Activated CD8-positive, alpha-beta memory T cell treated with anti-CD3 and anti-CD28 coated beads, Interleukin-2, amount 10 ng/mL, durations not matched to agents 7 days and 5 days (primary cell): ENCODE measurements around the gene ARID1B. TPM values are rescaled to one million over a fixed set of nuclear protein-coding genes. Genes with fewer than 3 reads are reported as not detected.

Experiments used
- ATAC-seq: fragments of 150-1000 bp; cut with Tn5 transposase; one replicate; pipeline ENCODE4 v1.10.0; 2021; ENCODE audit warnings: moderate library complexity
- CTCF ChIA-PET: fragments of 350-600 bp; sonication (Branson Sonifier 250); formaldehyde crosslinking; loops from one replicate; lab custom pipeline; 2021; ENCODE audit warnings: antibody characterized with exemption; lab: Charles Lee
- DNase-seq: peaks from one replicate; pipeline ENCODE4 v3.0.0-alpha.2; 2020
- H3K27ac Mint-ChIP-seq: one replicate; pipeline ENCODE4 v1.8.0; 2021; ENCODE audit warnings: mild to moderate bottlenecking, mixed read lengths
- H3K27me3 Mint-ChIP-seq: one replicate; pipeline ENCODE4 v1.8.0; 2021; ENCODE audit warnings: mixed read lengths
- H3K36me3 Mint-ChIP-seq: one replicate; pipeline ENCODE4 v1.8.0; 2021; ENCODE audit warnings: mild to moderate bottlenecking, mixed read lengths
- H3K4me1 Mint-ChIP-seq: one replicate; pipeline ENCODE4 v1.8.0; 2021; ENCODE audit warnings: mixed read lengths
- H3K4me3 Mint-ChIP-seq: one replicate; pipeline ENCODE4 v1.8.0; 2021; ENCODE audit warnings: mild to moderate bottlenecking, moderate library complexity, mixed read lengths
- H3K9me3 Mint-ChIP-seq: one replicate; pipeline ENCODE4 v1.8.0; 2022; ENCODE audit warnings: low read depth, mixed read lengths
- total RNA-seq, 2 experiments: library from RNA; stranded (reverse); gene quantifications; one replicate each; pipeline ENCODE4 v1.2.3, GENCODE V29; 2021

Gene ARID1B
- total RNA-seq, 2 experiments from 2014 or later = 59.5 to 81.5 TPM

DNA sequence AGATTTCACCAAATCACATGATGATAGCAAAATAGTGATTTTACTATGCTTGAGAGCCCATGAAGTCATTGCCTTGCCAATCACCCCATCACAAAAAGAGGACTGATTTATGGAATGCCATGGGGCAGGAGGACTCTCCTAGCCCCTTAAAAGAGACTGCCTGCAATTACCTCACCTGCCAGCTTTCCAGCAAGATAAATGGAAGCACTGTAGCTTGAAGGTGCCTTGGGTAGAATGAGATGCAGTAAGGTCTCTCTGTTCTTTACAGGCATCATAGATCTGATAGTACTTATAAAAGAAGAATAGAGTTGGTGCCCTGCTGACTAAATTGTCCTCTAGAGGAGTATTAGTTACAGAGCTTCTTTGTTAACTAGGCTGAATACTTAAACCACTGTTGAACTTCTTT is 303.8 kb downstream of the ARID1B start:
- peaks cover 14% of the 10 kb centered on the region for H3K36me3 Mint-ChIP-seq
- H3K27me3 Mint-ChIP-seq = no peaks in the 10 kb centered on the region
- H3K4me1 Mint-ChIP-seq = peaks cover 14% of the 10 kb centered on the region
- no peaks in the 10 kb centered on the region for H3K9me3 Mint-ChIP-seq
- no peak overlapping the region for H3K27ac Mint-ChIP-seq
- ATAC-seq (no peak), DNase-seq (no peak)
- H3K4me3 Mint-ChIP-seq = no peak overlapping the region
- CTCF ChIA-PET = no interaction called here

DNA sequence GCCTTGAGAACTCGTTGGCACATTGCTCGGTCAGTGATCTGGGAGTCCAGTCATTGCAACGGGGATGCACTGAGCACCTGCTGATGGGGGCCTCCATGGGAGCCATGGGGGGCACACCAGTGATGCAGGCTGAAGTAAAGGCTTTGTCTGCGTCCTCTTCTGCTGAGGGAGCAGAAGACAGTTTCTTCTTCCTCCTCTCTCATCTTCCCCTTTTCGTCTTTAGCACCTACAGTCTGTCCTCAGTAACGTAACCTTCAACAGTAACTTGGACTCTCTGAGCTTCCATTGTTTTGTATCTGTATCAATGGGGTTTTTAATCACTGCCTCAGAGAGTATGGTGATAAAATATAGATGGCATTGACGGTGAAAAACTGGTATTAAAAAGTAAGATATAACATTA is 306.2 kb downstream of the ARID1B start:
- Mint-ChIP-seq H3K9me3 (no peaks in the 10 kb centered on the region), H3K36me3 (peaks cover 10% of the 10 kb centered on the region), H3K27ac (no peak overlapping the region), H3K4me3 (no peak overlapping the region), H3K4me1 (peaks cover 12% of the 10 kb centered on the region), H3K27me3 (no peaks in the 10 kb centered on the region)
- no peak for DNase-seq
- ATAC-seq = no peak
- CTCF ChIA-PET = interaction anchor here (0.7 kb wide), 1 partner anchor 124 kb away, joined by 3 read pairs; no protein-coding TSS in a partner anchor

DNA sequence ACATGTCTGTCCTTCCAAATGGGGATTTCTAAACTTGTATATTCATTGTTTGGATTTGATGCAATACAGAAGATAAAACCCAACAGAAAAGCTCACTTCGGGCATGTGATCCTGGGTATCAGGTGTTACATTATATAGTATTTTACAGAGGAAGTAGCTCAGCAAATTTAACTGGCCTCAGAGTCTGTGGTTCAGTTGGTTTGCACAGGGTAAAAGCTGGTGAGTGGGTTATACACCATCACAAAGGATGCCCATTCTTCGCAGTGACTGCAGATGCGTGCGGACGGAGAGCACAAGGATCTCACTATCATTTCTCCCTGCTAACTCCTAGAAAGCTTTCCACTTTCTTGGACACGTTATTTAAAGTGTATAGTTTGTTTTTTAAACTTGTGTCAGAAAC is 309.5 kb downstream of the ARID1B start:
- H3K36me3 Mint-ChIP-seq = peaks cover 11% of the 10 kb centered on the region
- no peaks in the 10 kb centered on the region for H3K9me3 Mint-ChIP-seq
- ATAC-seq (no peak), DNase-seq (no peak)
- H3K4me3 Mint-ChIP-seq = no peak overlapping the region
- peaks cover 14% of the 10 kb centered on the region for H3K4me1 Mint-ChIP-seq
- CTCF ChIA-PET = interaction anchor here (1.0 kb wide), 1 partner anchor 52 kb away, joined by 3 read pairs; no protein-coding TSS in a partner anchor
- no peaks in the 10 kb centered on the region for H3K27me3 Mint-ChIP-seq
- H3K27ac Mint-ChIP-seq = no peak overlapping the region

DNA sequence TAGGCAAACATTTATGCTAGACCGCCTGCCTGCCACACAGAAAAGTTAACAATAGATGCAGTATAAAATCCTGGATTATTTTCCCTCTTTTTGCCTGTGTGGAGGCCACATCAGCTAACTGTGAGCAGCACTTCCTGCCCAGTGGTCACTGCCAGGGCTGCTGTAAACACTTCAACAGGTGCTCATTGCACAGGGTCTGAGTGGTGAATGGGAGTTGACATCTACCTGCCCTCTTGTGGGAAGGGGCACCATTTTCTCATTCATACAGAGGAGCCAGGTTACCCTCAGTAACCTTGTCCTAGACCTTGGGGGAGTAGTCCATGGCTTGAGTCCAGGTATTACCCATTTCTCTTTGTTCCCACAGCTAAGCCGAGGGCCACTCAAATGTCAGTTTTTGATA is 310.8 kb downstream of the ARID1B start:
- H3K4me1 Mint-ChIP-seq = peaks cover 14% of the 10 kb centered on the region
- peaks cover 11% of the 10 kb centered on the region for H3K36me3 Mint-ChIP-seq
- ATAC-seq (no peak), DNase-seq (no peak)
- H3K4me3 Mint-ChIP-seq = no peak overlapping the region
- CTCF ChIA-PET = interaction anchor here (0.8 kb wide), 1 partner anchor 41 kb away, joined by 3 read pairs; no protein-coding TSS in a partner anchor
- H3K9me3 Mint-ChIP-seq = no peaks in the 10 kb centered on the region
- H3K27me3 Mint-ChIP-seq = no peaks in the 10 kb centered on the region
- H3K27ac Mint-ChIP-seq = no peak overlapping the region

DNA sequence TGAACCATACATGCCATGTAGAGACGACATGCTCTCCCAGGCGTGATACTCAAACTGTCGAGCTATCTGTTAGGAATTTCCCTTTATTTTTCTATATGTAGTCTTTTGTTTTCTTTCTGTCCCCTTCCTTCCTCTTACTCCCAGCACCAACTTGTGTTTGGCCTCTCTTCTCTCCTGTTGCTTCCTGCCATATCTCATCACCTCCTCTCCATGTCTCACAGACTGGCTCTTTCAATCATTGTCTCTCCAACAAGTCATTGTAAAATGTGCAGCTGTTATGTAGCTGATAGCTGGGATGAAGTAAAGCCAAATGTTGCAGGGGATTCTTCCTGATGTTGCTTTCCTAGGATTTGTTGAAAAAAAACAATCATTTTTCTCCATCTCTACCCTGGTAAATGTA is 311.7 kb downstream of the ARID1B start:
- Mint-ChIP-seq H3K9me3 (no peaks in the 10 kb centered on the region), H3K36me3 (peaks cover 15% of the 10 kb centered on the region), H3K4me1 (peaks cover 17% of the 10 kb centered on the region), H3K4me3 (no peak overlapping the region), H3K27ac (no peak overlapping the region), H3K27me3 (no peaks in the 10 kb centered on the region)
- DNase-seq (no peak), ATAC-seq (no peak)
- CTCF ChIA-PET = no interaction called here

DNA sequence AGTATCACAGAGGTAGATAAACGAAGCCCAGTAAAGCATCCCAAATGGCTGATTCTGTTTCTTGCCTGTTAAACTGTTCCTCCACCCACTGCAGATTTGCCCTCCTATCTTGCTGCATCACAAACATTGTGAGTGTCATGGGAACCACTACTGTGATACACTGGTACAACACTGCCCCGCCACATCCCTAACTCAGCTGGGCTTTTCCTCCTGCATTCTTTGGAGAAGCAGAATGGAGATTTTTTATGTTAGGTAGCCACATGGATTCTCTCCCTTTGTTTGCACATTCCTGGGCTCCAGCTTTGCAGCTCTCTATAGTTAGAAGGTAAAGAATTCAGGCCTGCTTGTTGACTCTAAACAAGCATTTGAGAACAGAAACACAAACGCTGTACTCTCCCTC is 312.1 kb downstream of the ARID1B start:
- CTCF ChIA-PET = interaction anchor here (0.6 to 1.2 kb wide), 2 partner anchors 25 to 295 kb away, joined by 3 read pairs; no protein-coding TSS in a partner anchor
- Mint-ChIP-seq H3K4me3 (no peak overlapping the region), H3K27me3 (no peaks in the 10 kb centered on the region), H3K27ac (no peak overlapping the region), H3K36me3 (peaks cover 14% of the 10 kb centered on the region), H3K9me3 (no peaks in the 10 kb centered on the region), H3K4me1 (peaks cover 21% of the 10 kb centered on the region)
- ATAC-seq (no peak), DNase-seq (no peak)

DNA sequence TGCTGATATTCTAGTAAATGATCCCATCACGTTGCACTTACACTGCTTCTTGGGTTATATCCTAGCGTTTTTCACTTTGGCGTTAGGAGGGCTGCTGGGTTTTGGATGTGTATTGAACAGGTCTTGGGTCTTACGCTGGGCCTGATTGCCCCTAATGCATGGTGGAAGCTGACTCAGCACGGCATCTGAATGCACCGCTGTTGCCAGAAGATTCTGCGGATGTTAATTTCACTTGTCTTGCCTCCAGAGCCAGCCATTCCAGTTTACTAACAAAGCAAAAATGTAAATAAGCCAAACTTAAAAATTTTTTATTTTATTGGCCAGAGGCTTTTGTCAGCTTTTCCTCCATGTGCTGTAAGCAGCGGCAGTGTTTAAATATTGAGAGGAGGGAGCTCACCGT is 312.7 kb downstream of the ARID1B start:
- H3K36me3 Mint-ChIP-seq = peaks cover 11% of the 10 kb centered on the region
- no peak overlapping the region for H3K27ac Mint-ChIP-seq

DNA sequence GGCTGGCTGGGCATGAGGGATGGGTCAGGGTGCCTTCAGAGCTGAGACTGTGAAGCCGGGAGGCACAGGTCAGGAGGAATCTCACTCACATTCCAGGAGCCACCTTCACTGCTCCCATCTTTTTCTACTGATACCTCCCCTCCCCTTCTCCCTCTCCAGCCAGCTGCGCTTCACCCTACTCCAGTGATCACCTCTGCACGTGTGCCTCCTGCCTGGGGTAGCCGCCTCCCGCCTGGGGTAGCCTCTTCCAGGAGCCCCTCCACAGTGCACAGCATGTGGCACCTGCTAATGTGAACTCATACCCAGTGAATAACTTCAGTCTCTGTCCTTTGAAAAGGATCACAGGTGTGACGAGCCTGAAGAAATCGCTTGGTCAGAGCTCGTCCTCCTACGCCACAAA is 313.6 kb downstream of the ARID1B start:
- Mint-ChIP-seq H3K27me3 (no peaks in the 10 kb centered on the region), H3K4me3 (no peak overlapping the region), H3K36me3 (peaks cover 5% of the 10 kb centered on the region), H3K4me1 (peaks cover 21% of the 10 kb centered on the region), H3K9me3 (no peaks in the 10 kb centered on the region), H3K27ac (no peak overlapping the region)
- no peak for DNase-seq
- CTCF ChIA-PET = interaction anchor here (1.2 kb wide), 1 partner anchor 26 kb away, joined by 3 read pairs; no protein-coding TSS in a partner anchor
- no peak for ATAC-seq

More for the DNA sequence above, 312.7 kb downstream of the ARID1B start:
- Mint-ChIP-seq H3K27me3 (no peaks in the 10 kb centered on the region), H3K9me3 (no peaks in the 10 kb centered on the region), H3K4me1 (peaks cover 21% of the 10 kb centered on the region), H3K4me3 (no peak overlapping the region)
- DNase-seq (no peak), ATAC-seq (no peak)
- CTCF ChIA-PET = interaction anchor here (0.6 to 1.2 kb wide), 2 partner anchors 25 to 295 kb away, joined by 3 read pairs; no protein-coding TSS in a partner anchor

DNA sequence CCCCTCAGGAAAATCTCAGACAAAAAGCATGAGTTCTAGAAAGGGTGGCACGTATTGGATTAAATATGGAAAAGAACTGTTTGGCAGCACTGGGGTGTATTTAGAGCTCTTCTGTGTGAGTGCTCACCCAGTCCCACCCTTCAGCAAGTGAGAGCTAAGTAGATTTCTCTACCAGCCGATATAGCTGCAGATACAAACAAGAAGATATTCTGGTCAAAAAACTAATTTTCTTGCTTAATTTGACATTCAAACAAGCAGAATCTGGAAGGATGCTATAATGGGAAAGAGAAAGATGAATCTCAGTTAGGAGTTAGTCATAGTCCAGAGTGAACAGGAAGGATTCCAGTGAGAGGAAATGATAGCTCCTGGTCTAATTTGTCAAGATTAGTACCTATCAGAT is 314.1 kb downstream of the ARID1B start:
- no peaks in the 10 kb centered on the region for H3K27me3 Mint-ChIP-seq
- H3K4me1 Mint-ChIP-seq = peaks cover 21% of the 10 kb centered on the region
- no peaks in the 10 kb centered on the region for H3K9me3 Mint-ChIP-seq
- H3K4me3 Mint-ChIP-seq = no peak overlapping the region
- CTCF ChIA-PET = no interaction called here
- no peak for ATAC-seq
- DNase-seq = no peak
- H3K27ac Mint-ChIP-seq = no peak overlapping the region
- H3K36me3 Mint-ChIP-seq = peaks cover 5% of the 10 kb centered on the region

DNA sequence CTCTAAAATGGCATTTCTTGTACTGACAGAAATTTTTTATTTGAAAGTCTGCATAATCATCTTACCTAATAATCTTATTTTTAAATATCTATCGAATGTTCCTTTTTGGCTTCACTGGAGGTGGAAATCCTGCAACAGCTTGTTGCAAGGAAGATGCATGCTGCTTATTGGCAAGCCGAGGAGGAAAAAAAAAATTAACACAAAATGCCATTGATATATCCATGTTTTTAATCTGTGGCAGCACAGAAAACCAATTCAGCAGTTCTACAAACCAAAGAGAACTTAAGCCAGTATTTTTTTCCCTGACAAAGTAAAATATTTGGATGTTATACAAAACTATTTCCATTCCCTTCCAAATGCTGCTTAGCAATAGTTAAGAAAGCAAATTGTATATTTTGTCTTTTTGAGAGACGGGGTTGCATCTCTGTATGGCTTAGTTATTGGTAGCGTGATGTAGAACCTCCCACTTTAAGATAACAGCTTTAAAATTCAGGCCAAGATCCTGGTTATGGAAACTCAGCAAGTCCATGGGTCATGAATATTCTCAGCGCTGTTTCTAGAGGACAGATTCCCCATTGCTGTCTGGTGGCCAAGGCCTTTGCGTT is 314.8 kb downstream of the ARID1B start:
- Mint-ChIP-seq H3K27me3 (no peaks in the 10 kb centered on the region), H3K4me3 (no peak overlapping the region), H3K9me3 (no peaks in the 10 kb centered on the region), H3K27ac (no peak overlapping the region), H3K4me1 (peaks cover 16% of the 10 kb centered on the region), H3K36me3 (peaks cover 5% of the 10 kb centered on the region)
- CTCF ChIA-PET = no interaction called here
- DNase-seq (no peak), ATAC-seq (no peak)

DNA sequence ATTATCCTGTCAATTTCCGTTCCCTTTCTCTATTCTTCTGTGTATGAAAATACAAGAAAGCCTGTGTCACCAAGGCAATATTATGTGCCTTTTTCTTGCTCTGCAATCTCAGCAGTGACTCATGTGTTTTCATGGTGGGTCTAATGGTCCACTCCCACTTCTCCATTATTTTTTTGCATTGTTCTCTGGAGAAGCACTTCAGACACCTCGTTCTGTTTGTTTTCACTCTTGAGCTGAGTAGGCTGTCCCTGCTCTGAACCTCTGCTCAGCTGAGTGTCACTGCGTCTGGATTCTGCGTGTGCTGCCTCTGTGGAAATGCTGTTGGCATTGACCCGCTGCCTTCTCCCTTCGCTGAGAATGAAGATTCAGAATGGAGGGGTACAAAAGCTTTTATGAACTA is 315.6 kb downstream of the ARID1B start:
- no peaks in the 10 kb centered on the region for H3K27me3 Mint-ChIP-seq
- H3K36me3 Mint-ChIP-seq = peaks cover 5% of the 10 kb centered on the region
- ATAC-seq (no peak), DNase-seq (no peak)
- H3K27ac Mint-ChIP-seq = no peak overlapping the region
- CTCF ChIA-PET = no interaction called here
- no peaks in the 10 kb centered on the region for H3K9me3 Mint-ChIP-seq
- no peak overlapping the region for H3K4me3 Mint-ChIP-seq
- peaks cover 12% of the 10 kb centered on the region for H3K4me1 Mint-ChIP-seq

DNA sequence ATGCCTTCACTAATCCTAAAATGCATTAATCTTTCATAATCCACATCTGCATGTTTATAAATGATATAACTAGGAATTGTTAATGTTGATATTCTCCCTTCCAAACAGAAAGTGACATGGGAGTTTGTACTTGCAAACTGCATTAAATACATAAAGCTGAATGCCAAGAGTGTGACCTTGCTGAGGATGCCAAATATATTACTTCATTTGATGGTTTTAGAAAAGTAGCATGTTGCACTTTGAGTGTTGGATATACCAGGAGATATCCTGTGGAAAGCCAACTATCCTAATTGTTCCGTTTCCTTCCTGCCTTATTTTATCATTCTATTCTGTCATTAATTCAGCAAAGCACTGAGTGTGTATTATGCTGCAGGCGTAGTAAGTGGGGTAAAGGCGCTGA is 316.4 kb downstream of the ARID1B start:
- Mint-ChIP-seq H3K27me3 (no peaks in the 10 kb centered on the region), H3K9me3 (no peaks in the 10 kb centered on the region), H3K4me1 (peaks cover 10% of the 10 kb centered on the region), H3K36me3 (peaks cover 5% of the 10 kb centered on the region), H3K4me3 (no peak overlapping the region), H3K27ac (no peak overlapping the region)
- no peak for DNase-seq
- CTCF ChIA-PET = no interaction called here
- ATAC-seq = no peak

DNA sequence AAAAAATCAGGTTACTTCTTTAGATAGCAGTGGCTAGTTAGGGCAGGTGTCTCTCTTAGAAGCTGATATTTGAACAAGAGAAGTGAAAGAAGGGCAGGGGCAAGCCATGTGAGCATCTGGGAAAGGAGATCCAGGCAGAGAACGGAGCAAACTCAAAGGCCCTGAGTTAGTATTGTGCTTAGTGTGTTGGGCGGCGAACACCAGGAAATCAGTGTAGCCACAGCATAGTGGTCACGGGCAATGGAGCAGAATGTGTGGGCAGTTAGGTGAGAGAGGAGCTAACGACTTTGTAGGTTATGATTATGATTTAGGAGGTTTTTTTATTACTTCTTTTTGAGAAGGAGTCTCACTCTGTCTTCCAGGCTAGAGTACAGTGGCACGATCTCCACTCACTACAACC is 316.9 kb downstream of the ARID1B start:
- no peak for ATAC-seq
- Mint-ChIP-seq H3K36me3 (peaks cover 3% of the 10 kb centered on the region), H3K4me1 (peaks cover 10% of the 10 kb centered on the region), H3K27ac (no peak overlapping the region), H3K4me3 (no peak overlapping the region), H3K9me3 (no peaks in the 10 kb centered on the region), H3K27me3 (no peaks in the 10 kb centered on the region)
- CTCF ChIA-PET = no interaction called here
- DNase-seq = no peak

DNA sequence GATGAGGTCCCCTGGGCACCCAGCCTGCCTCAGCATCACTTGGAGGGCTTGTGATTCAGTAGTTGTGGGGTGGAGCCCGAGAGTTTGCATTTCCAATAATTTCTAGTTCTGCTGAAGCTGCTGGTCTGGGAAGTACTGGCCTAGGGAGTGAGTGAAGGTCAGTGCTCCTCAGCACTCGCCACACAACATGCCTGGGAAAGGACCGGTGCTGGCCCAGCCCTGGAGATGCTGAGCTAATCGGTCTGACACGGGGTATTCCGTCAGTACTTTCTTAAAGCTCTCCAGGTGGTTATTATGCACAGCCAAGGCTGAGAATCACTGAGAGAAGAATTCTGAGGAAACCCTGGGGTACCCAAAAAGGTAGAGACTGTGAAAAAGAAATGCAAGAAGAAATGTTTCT is 317.9 kb downstream of the ARID1B start:
- Mint-ChIP-seq H3K27me3 (no peaks in the 10 kb centered on the region), H3K27ac (no peak overlapping the region), H3K4me1 (peaks cover 17% of the 10 kb centered on the region), H3K4me3 (no peak overlapping the region), H3K36me3 (peaks cover 3% of the 10 kb centered on the region), H3K9me3 (no peaks in the 10 kb centered on the region)
- no peak for ATAC-seq
- CTCF ChIA-PET = no interaction called here
- no peak for DNase-seq
